HEK293 (cell line): ENCODE measurements around the gene FTSJ1.
"Not testable (repeated sequence)": the region's sequence is repeated elsewhere in the genome, so short reads cannot be mapped to it uniquely, and the experiment has no call there.

ENCODE experiments used
- SP7 ChIP-seq: fragments of 450-650 bp; formaldehyde crosslinking; IDR thresholded peaks from 2 replicates; pipeline ENCODE4 v1.5.1; 2016; ENCODE audit warnings: missing biosample characterization, missing genetic modification characterization
- ZBTB7A ChIP-seq: fragments of 450-650 bp; formaldehyde crosslinking; IDR thresholded peaks from 2 replicates; pipeline ENCODE4 v1.5.1; 2016; ENCODE audit warnings: low read depth, missing biosample characterization, missing genetic modification characterization
- ZFP69B ChIP-seq: fragments of 450-650 bp; formaldehyde crosslinking; IDR thresholded peaks from 2 replicates; pipeline ENCODE4 v1.5.1; 2016; ENCODE audit warnings: missing biosample characterization, missing genetic modification characterization
- ZNF146 ChIP-seq: fragments of 450-650 bp; formaldehyde crosslinking; IDR thresholded peaks from 2 replicates; pipeline ENCODE4 v1.5.1; 2016; ENCODE audit warnings: missing biosample characterization, missing genetic modification characterization
- ZNF292 ChIP-seq: fragments of 450-650 bp; formaldehyde crosslinking; IDR thresholded peaks from 2 replicates; pipeline ENCODE4 v1.5.1; 2016; ENCODE audit warnings: low read depth, missing biosample characterization, missing genetic modification characterization, borderline replicate concordance
- ZNF350 ChIP-seq: fragments of 450-650 bp; formaldehyde crosslinking; IDR thresholded peaks from 2 replicates; pipeline ENCODE4 v1.5.0; 2017; ENCODE audit warnings: missing biosample characterization, mild to moderate bottlenecking, missing genetic modification characterization
- ZNF585B ChIP-seq: fragments of 450-650 bp; formaldehyde crosslinking; IDR thresholded peaks from 2 replicates; pipeline ENCODE4 v1.5.1; 2016; ENCODE audit warnings: missing biosample characterization, missing genetic modification characterization
- ZNF677 ChIP-seq: fragments of 450-650 bp; IDR thresholded peaks from 2 replicates; pipeline ENCODE4 v1.5.0; 2018; ENCODE audit warnings: missing biosample characterization, mild to moderate bottlenecking, missing genetic modification characterization, moderate library complexity
- TF ChIP-seq, protein P1 (sequence below): fragments of 450-650 bp; formaldehyde crosslinking; IDR thresholded peaks from 2 replicates; pipeline ENCODE4 v1.5.1; 2016; ENCODE audit warnings: missing biosample characterization, missing genetic modification characterization
- TF ChIP-seq, protein P2 (sequence below): fragments of 450-650 bp; formaldehyde crosslinking; IDR thresholded peaks from 2 replicates; pipeline ENCODE4 v1.5.1; 2016; ENCODE audit warnings: missing biosample characterization, missing genetic modification characterization
- TF ChIP-seq, protein P3 (sequence below): fragments of 450-650 bp; formaldehyde crosslinking; IDR thresholded peaks from 2 replicates; pipeline ENCODE4 v1.5.1; 2016; ENCODE audit warnings: missing biosample characterization, missing genetic modification characterization, low read depth
- TF ChIP-seq, protein P4 (sequence below): fragments of 450-650 bp; formaldehyde crosslinking; IDR thresholded peaks from 2 replicates; pipeline ENCODE4 v1.5.1; 2016; ENCODE audit warnings: missing biosample characterization, missing genetic modification characterization, borderline replicate concordance

DNA sequence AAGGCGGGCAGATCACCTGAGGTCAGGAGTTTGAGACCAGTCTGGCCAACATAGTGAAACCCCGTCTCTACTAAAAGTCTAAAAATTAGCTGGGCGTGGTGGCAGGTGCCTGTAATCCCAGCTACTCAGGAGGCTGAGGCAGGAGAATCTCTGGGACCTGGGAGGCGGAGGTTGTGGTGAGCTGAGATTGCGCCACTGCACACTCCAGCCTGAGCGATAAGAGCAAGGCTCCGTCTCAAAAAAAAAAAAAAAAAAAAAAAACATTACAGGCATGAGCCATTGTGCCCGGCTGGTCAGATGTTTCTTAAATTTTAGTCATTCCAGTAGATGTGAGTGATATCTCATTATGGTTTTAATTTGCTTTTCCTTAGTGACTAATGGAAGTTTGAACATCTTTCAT, 49.9 kb downstream of the FTSJ1 start:
- TF ChIP-seq ZBTB7A (tag by site-specific recombination); ZNF585B; ZNF146 (tag by site-specific recombination); ZNF350; ZFP69B; SP7 (tag by site-specific recombination); ZNF292 (tag by site-specific recombination); ZNF677 (tag by site-specific recombination): not testable (repeated sequence)
- TF ChIP-seq, protein P1, sequence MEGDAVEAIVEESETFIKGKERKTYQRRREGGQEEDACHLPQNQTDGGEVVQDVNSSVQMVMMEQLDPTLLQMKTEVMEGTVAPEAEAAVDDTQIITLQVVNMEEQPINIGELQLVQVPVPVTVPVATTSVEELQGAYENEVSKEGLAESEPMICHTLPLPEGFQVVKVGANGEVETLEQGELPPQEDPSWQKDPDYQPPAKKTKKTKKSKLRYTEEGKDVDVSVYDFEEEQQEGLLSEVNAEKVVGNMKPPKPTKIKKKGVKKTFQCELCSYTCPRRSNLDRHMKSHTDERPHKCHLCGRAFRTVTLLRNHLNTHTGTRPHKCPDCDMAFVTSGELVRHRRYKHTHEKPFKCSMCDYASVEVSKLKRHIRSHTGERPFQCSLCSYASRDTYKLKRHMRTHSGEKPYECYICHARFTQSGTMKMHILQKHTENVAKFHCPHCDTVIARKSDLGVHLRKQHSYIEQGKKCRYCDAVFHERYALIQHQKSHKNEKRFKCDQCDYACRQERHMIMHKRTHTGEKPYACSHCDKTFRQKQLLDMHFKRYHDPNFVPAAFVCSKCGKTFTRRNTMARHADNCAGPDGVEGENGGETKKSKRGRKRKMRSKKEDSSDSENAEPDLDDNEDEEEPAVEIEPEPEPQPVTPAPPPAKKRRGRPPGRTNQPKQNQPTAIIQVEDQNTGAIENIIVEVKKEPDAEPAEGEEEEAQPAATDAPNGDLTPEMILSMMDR (tag by site-specific recombination), result not testable (repeated sequence)
- TF ChIP-seq, protein P2, sequence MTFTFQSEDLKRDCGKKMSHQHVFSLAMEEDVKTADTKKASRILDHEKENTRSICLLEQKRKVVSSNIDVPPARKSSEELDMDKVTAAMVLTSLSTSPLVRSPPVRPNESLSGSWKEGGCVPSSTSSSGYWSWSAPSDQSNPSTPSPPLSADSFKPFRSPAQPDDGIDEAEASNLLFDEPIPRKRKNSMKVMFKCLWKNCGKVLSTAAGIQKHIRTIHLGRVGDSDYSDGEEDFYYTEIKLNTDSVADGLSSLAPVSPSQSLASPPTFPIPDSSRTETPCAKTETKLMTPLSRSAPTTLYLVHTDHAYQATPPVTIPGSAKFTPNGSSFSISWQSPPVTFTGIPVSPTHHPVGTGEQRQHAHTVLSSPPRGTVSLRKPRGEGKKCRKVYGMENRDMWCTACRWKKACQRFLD (tag by site-specific recombination), result not testable (repeated sequence)
- TF ChIP-seq, protein P3, sequence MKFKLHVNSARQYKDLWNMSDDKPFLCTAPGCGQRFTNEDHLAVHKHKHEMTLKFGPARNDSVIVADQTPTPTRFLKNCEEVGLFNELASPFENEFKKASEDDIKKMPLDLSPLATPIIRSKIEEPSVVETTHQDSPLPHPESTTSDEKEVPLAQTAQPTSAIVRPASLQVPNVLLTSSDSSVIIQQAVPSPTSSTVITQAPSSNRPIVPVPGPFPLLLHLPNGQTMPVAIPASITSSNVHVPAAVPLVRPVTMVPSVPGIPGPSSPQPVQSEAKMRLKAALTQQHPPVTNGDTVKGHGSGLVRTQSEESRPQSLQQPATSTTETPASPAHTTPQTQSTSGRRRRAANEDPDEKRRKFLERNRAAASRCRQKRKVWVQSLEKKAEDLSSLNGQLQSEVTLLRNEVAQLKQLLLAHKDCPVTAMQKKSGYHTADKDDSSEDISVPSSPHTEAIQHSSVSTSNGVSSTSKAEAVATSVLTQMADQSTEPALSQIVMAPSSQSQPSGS, result not testable (repeated sequence)
- TF ChIP-seq, protein P4, sequence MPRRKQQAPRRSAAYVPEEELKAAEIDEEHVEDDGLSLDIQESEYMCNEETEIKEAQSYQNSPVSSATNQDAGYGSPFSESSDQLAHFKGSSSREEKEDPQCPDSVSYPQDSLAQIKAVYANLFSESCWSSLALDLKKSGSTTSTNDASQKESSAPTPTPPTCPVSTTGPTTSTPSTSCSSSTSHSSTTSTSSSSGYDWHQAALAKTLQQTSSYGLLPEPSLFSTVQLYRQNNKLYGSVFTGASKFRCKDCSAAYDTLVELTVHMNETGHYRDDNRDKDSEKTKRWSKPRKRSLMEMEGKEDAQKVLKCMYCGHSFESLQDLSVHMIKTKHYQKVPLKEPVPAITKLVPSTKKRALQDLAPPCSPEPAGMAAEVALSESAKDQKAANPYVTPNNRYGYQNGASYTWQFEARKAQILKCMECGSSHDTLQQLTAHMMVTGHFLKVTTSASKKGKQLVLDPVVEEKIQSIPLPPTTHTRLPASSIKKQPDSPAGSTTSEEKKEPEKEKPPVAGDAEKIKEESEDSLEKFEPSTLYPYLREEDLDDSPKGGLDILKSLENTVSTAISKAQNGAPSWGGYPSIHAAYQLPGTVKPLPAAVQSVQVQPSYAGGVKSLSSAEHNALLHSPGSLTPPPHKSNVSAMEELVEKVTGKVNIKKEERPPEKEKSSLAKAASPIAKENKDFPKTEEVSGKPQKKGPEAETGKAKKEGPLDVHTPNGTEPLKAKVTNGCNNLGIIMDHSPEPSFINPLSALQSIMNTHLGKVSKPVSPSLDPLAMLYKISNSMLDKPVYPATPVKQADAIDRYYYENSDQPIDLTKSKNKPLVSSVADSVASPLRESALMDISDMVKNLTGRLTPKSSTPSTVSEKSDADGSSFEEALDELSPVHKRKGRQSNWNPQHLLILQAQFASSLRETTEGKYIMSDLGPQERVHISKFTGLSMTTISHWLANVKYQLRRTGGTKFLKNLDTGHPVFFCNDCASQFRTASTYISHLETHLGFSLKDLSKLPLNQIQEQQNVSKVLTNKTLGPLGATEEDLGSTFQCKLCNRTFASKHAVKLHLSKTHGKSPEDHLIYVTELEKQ, result not testable (repeated sequence)
